Liver (tissue), 9 donors: ENCODE results near the gene MRPL44. TPM values are rescaled to one million over a fixed set of nuclear protein-coding genes. Genes with fewer than 3 reads are reported as not detected.

Experiments used
- DNase-seq: peaks from one replicate; pipeline ENCODE4 v3.0.0-alpha.2; 2017; ENCODE audit warnings: low spot score
- H3K27ac ChIP-seq, 2 donors: one replicate each; pipeline ENCODE4 v1.7.0; 2013; ENCODE audit warnings: inconsistent platforms in 2 of 2, low read length in 2 of 2, control low read depth in 1 of 2, low read depth in 1 of 2, mild to moderate bottlenecking in 1 of 2
- H3K27me3 ChIP-seq, 4 donors: one replicate each; pipeline versions ENCODE4 v1.6.1 to v1.7.0; 2013; ENCODE audit warnings: low read length in 3 of 4, inconsistent platforms in 1 of 4, mild to moderate bottlenecking in 1 of 4, moderate library complexity in 1 of 4; ENCODE audit not compliant: control insufficient read depth in 4 of 4, insufficient read depth in 4 of 4
- H3K36me3 ChIP-seq, 4 donors: one replicate each; pipeline versions ENCODE4 v1.6.1 to v1.7.0; 2013; ENCODE audit warnings: low read length in 3 of 4, mild to moderate bottlenecking in 3 of 4, low read depth in 1 of 4, moderate library complexity in 1 of 4; ENCODE audit not compliant: control insufficient read depth in 4 of 4, insufficient read depth in 3 of 4
- H3K4me1 ChIP-seq, 4 donors: one replicate each; pipeline versions ENCODE4 v1.6.1 to v1.7.0; 2013; ENCODE audit warnings: low read length in 3 of 4, mild to moderate bottlenecking in 3 of 4, moderate library complexity in 1 of 4; ENCODE audit not compliant: control insufficient read depth in 4 of 4, insufficient read depth in 4 of 4
- H3K4me3 ChIP-seq, 3 donors: one replicate each; pipeline versions ENCODE4 v1.6.1 to v1.7.0; 2013; ENCODE audit warnings: low read length in 3 of 3, control low read depth in 1 of 3, low read depth in 1 of 3, mild to moderate bottlenecking in 1 of 3
- H3K9ac ChIP-seq, 2 donors: one replicate each; pipeline ENCODE4 v1.7.0; 2013; ENCODE audit warnings: low read length in 2 of 2, mild to moderate bottlenecking in 2 of 2, moderate library complexity in 2 of 2, control low read depth in 1 of 2, low read depth in 1 of 2
- H3K9me3 ChIP-seq, 4 donors: one replicate each; pipeline versions ENCODE4 v1.6.1 to v1.7.0; 2013; ENCODE audit warnings: low read length in 3 of 4; ENCODE audit not compliant: control insufficient read depth in 4 of 4
- ATF3 ChIP-seq: IDR thresholded peaks from 2 replicates; pipeline ENCODE4 v1.6.1; 2016; ENCODE audit warnings: antibody characterized with exemption
- CTCF ChIP-seq: fragments of 150-350 bp; IDR thresholded peaks from 2 replicates; pipeline ENCODE4 v1.5.1; 2017; ENCODE audit warnings: improper control_type of control experiment, low read depth, low read length; ENCODE audit not compliant: missing input control
- EGR1 ChIP-seq, 2 donors: IDR thresholded peaks; 2 replicates each; pipeline ENCODE4 v1.6.1; 2016 to 2018; ENCODE audit warnings: antibody characterized with exemption in 2 of 2, low read depth in 2 of 2
- FOXA1 ChIP-seq: IDR thresholded peaks from 2 replicates; pipeline ENCODE4 v1.6.1; 2016; ENCODE audit warnings: antibody characterized with exemption
- FOXA2 ChIP-seq: IDR thresholded peaks from 2 replicates; pipeline ENCODE4 v1.6.1; 2016; ENCODE audit warnings: antibody characterized with exemption
- HNF4A ChIP-seq, 2 donors: conservative IDR thresholded peaks; 2 replicates each; pipeline ENCODE4 v1.6.1; 2016; ENCODE audit warnings: antibody characterized with exemption in 2 of 2, mild to moderate bottlenecking in 2 of 2
- HNF4G ChIP-seq: IDR thresholded peaks from 2 replicates; pipeline ENCODE4 v1.6.1; 2016; ENCODE audit warnings: antibody characterized with exemption
- JUND ChIP-seq, 2 donors: IDR thresholded peaks; 2 replicates each; pipeline ENCODE4 v1.6.1; 2016; ENCODE audit warnings: antibody characterized with exemption in 2 of 2
- MAX ChIP-seq: IDR thresholded peaks from 2 replicates; pipeline ENCODE4 v1.6.1; 2016; ENCODE audit warnings: antibody characterized with exemption
- NR2F2 ChIP-seq: IDR thresholded peaks from 2 replicates; pipeline ENCODE4 v1.6.1; 2016; ENCODE audit warnings: antibody characterized with exemption
- RAD21 ChIP-seq, 2 donors: IDR thresholded peaks; 2 replicates each; pipeline ENCODE4 v1.6.1; 2016; ENCODE audit warnings: antibody characterized with exemption in 2 of 2, mild to moderate bottlenecking in 2 of 2
- REST ChIP-seq: IDR thresholded peaks from 2 replicates; pipeline ENCODE4 v1.6.1; 2016; ENCODE audit warnings: antibody characterized with exemption, mild to moderate bottlenecking
- RXRA ChIP-seq, 2 donors: IDR thresholded peaks; 2 replicates each; pipeline ENCODE4 v1.6.1; 2017 to 2018; ENCODE audit warnings: antibody characterized with exemption in 2 of 2, mild to moderate bottlenecking in 1 of 2
- SP1 ChIP-seq: IDR thresholded peaks from 2 replicates; pipeline ENCODE4 v1.6.1; 2018; ENCODE audit warnings: antibody characterized with exemption, mild to moderate bottlenecking
- TAF1 ChIP-seq: conservative IDR thresholded peaks from 2 replicates; pipeline ENCODE4 v1.6.1; 2016; ENCODE audit warnings: antibody characterized with exemption, mild to moderate bottlenecking
- YY1 ChIP-seq: IDR thresholded peaks from 2 replicates; pipeline ENCODE4 v1.6.1; 2016; ENCODE audit warnings: antibody characterized with exemption, mild to moderate bottlenecking
- ZBTB33 ChIP-seq: IDR thresholded peaks from 2 replicates; pipeline ENCODE4 v1.6.1; 2016; ENCODE audit warnings: antibody characterized with exemption
- WGBS: extraction: QIAGEN DNeasy Blood & Tissue Kit; methylation state at CpG from one replicate; pipeline ENCODE4 v1.1.7; 2013; 5-methylcytosine and 5-hydroxymethylcytosine counted together
- polyA plus RNA-seq, 2 donors: library from polyadenylated mRNA; stranded (reverse) in 1 of 2; unstranded in 1 of 2; fragments of 200-250 nt in 1 of 2; fragments of >200 nt in 1 of 2; fragmentation: Nextera tagmentation in 1 of 2; extraction: Ambion mirVana in 1 of 2; gene quantifications; one replicate each; pipeline versions ENCODE4 v1.2.1 to v1.2.3, GENCODE V29; 2013 to 2015
- total RNA-seq, 2 donors: library from RNA; depleted of rRNA; stranded (reverse); fragments of >200 nt; gene quantifications; one replicate each; pipeline ENCODE4 v1.2.3, GENCODE V29; 2014
- donor health status: healthy.
- donor health status: healthy.
- donor health status: healthy.
- donor health status: healthy.
- donor health status: healthy.

Gene MRPL44
- total and polyA plus RNA-seq, 4 donors, result 19.0 to 27.8 (median 23.8) TPM

GRCh38 chr2:223980397-223980735 lies 23.1 kb downstream of the MRPL44 start:
- Histone ChIP-seq H3K27me3 (no peaks in the 10 kb centered on the region), H3K27ac (no peak overlapping the region), H3K9me3 (no peaks in the 10 kb centered on the region), H3K4me1 (no peaks in the 10 kb centered on the region), H3K36me3 (no peaks in the 10 kb centered on the region), H3K4me3 (no peak overlapping the region), H3K9ac (no peak overlapping the region)
- DNase-seq, result no peak
- 85% methylated on average over 1 of the region's 1 CpG for WGBS
- TF ChIP-seq FOXA2 (no peak), NR2F2 (no peak), YY1 (no peak), TAF1 (no peak), RAD21 (IDR thresholded peaks at IDR 0.05) (no peak), SP1 (no peak), RXRA (IDR thresholded peaks at IDR 0.05) (no peak), JUND (IDR thresholded peaks at IDR 0.05) (no peak), REST (no peak), HNF4A (conservative IDR thresholded peaks at IDR 0.05) (no peak), MAX (no peak), HNF4G (no peak), ZBTB33 (no peak), FOXA1 (no peak), ATF3 (no peak), EGR1 (IDR thresholded peaks at IDR 0.05; ENCODE audit: low read depth in 2 of 2) (no peak), CTCF (no peak)

- Histone ChIP-seq H3K27ac (no peak overlapping the region), H3K4me3 (no peak overlapping the region), H3K9ac (no peak overlapping the region), H3K9me3 (no peaks in the 10 kb centered on the region), H3K36me3 (no peaks in the 10 kb centered on the region), H3K4me1 (no peaks in the 10 kb centered on the region), H3K27me3 (no peaks in the 10 kb centered on the region)
- DNase-seq, result no peak
- 92% methylated on average over 4 of the region's 4 CpGs for WGBS
- TF ChIP-seq FOXA2 (no peak), JUND (IDR thresholded peaks at IDR 0.05) (no peak), CTCF (no peak), SP1 (no peak), HNF4A (conservative IDR thresholded peaks at IDR 0.05) (no peak), RAD21 (IDR thresholded peaks at IDR 0.05) (no peak), RXRA (IDR thresholded peaks at IDR 0.05) (no peak), ATF3 (no peak), HNF4G (no peak), EGR1 (IDR thresholded peaks at IDR 0.05; ENCODE audit: low read depth in 2 of 2) (no peak), FOXA1 (no peak), YY1 (no peak), NR2F2 (no peak), TAF1 (no peak), ZBTB33 (no peak)
Observed at GRCh38 chr2:223980803-223981202, 23.5 kb downstream of the MRPL44 start.
